Measurements from ENCODE around the gene AKR1B1. TPM values are rescaled to one million over a fixed set of nuclear protein-coding genes. Genes with fewer than 3 reads are reported as not detected.

The AKR1B1 gene
- total RNA-seq, 1 experiment from 2014 or later, result 135 TPM

GRCh38 chr7:134454277-134454676 lies 4.6 kb downstream of the AKR1B1 start:
- ChIA-PET CTCF (no interaction called here), POLR2A (no interaction called here)
- peaks cover 18% of the 10 kb centered on the region for H3K4me1 Mint-ChIP-seq
- no peak for ATAC-seq
- H3K36me3 Mint-ChIP-seq, result peaks cover 35% of the 10 kb centered on the region
- H3K27ac Mint-ChIP-seq, result no peak overlapping the region
- H3K9me3 Mint-ChIP-seq, result no peaks in the 10 kb centered on the region
- no peak overlapping the region for H3K4me3 Mint-ChIP-seq
- no peak for DNase-seq (ENCODE audit: low spot score)
- peaks cover 2% of the 10 kb centered on the region for H3K27me3 Mint-ChIP-seq (ENCODE audit: low read depth)
- no peak for TF ChIP-seq AFF4 (CRISPR knock-in tag; IDR thresholded peaks at IDR 0.05; ENCODE audit: borderline replicate concordance)

DNA sequence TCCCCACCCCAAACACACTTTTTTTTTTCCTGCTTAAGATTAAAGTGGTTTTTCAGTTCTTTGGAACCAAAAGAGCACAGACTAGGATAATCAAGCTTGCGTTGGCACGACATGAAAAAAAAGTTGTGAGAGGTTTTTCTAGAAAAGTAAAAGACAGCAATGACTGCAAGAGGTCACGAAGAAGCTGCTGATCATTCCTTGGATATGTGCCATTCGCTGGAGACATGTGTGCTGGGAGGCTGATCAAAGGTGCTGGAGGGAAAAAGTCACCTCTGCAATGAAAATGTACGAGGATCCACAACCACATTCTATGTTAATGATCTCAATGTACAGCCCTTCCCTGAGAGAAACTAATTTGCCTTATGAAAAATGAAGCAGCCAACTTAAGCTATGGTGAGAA lies 5.4 kb downstream of the AKR1B1 start:
- no peaks in the 10 kb centered on the region for H3K9me3 Mint-ChIP-seq
- H3K27ac Mint-ChIP-seq, result no peak overlapping the region; the same call in 1 of the 2 replicates
- no peaks in the 10 kb centered on the region for H3K27me3 Mint-ChIP-seq (ENCODE audit: low read depth)
- ATAC-seq (no peak), DNase-seq (ENCODE audit: low spot score) (no peak)
- POLR2A ChIA-PET, result no interaction called here
- H3K4me1 Mint-ChIP-seq, result peaks cover 16% of the 10 kb centered on the region
- no peak for TF ChIP-seq E2F5 (CRISPR knock-in tag; IDR thresholded peaks at IDR 0.05)
- no peak for TF ChIP-seq TEAD1 (CRISPR knock-in tag; IDR thresholded peaks at IDR 0.05)
- TF ChIP-seq ESRRA (CRISPR knock-in tag; IDR thresholded peaks at IDR 0.05; ENCODE audit: borderline replicate concordance), result no peak
- no peak for TF ChIP-seq NR2C2 (CRISPR knock-in tag; IDR thresholded peaks at IDR 0.05)
- TF ChIP-seq ATF6 (CRISPR knock-in tag; IDR thresholded peaks at IDR 0.05), result no peak
- TF ChIP-seq, protein P1, sequence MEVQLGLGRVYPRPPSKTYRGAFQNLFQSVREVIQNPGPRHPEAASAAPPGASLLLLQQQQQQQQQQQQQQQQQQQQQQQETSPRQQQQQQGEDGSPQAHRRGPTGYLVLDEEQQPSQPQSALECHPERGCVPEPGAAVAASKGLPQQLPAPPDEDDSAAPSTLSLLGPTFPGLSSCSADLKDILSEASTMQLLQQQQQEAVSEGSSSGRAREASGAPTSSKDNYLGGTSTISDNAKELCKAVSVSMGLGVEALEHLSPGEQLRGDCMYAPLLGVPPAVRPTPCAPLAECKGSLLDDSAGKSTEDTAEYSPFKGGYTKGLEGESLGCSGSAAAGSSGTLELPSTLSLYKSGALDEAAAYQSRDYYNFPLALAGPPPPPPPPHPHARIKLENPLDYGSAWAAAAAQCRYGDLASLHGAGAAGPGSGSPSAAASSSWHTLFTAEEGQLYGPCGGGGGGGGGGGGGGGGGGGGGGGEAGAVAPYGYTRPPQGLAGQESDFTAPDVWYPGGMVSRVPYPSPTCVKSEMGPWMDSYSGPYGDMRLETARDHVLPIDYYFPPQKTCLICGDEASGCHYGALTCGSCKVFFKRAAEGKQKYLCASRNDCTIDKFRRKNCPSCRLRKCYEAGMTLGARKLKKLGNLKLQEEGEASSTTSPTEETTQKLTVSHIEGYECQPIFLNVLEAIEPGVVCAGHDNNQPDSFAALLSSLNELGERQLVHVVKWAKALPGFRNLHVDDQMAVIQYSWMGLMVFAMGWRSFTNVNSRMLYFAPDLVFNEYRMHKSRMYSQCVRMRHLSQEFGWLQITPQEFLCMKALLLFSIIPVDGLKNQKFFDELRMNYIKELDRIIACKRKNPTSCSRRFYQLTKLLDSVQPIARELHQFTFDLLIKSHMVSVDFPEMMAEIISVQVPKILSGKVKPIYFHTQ (CRISPR knock-in tag; IDR thresholded peaks at IDR 0.05), result no peak
- TF ChIP-seq, protein P2, sequence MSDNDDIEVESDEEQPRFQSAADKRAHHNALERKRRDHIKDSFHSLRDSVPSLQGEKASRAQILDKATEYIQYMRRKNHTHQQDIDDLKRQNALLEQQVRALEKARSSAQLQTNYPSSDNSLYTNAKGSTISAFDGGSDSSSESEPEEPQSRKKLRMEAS (CRISPR knock-in tag; IDR thresholded peaks at IDR 0.05), result no peak
- TF ChIP-seq, protein P3, sequence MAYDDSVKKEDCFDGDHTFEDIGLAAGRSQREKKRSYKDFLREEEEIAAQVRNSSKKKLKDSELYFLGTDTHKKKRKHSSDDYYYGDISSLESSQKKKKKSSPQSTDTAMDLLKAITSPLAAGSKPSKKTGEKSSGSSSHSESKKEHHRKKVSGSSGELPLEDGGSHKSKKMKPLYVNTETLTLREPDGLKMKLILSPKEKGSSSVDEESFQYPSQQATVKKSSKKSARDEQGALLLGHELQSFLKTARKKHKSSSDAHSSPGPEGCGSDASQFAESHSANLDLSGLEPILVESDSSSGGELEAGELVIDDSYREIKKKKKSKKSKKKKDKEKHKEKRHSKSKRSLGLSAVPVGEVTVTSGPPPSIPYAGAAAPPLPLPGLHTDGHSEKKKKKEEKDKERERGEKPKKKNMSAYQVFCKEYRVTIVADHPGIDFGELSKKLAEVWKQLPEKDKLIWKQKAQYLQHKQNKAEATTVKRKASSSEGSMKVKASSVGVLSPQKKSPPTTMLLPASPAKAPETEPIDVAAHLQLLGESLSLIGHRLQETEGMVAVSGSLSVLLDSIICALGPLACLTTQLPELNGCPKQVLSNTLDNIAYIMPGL (CRISPR knock-in tag; IDR thresholded peaks at IDR 0.05), result no peak
- peaks cover 42% of the 10 kb centered on the region for H3K36me3 Mint-ChIP-seq
- no peak overlapping the region for H3K4me3 Mint-ChIP-seq
- CTCF ChIA-PET, result interaction anchor here (1.4 kb wide), 1 partner anchor 271 kb away, joined by 3 read pairs; no protein-coding TSS in a partner anchor
